Fibroblast of peridontal ligament (primary cell): ENCODE results near the gene UCP2.
"Not testable (repeated sequence)": the region's sequence is repeated elsewhere in the genome, so short reads cannot be mapped to it uniquely, and the experiment has no call there.

Source experiments
- DNase-seq: peaks from one replicate; pipeline ENCODE4 v3.0.0-alpha.2; 2010; ENCODE audit errors: extremely low read depth

UCP2 gene

DNA sequence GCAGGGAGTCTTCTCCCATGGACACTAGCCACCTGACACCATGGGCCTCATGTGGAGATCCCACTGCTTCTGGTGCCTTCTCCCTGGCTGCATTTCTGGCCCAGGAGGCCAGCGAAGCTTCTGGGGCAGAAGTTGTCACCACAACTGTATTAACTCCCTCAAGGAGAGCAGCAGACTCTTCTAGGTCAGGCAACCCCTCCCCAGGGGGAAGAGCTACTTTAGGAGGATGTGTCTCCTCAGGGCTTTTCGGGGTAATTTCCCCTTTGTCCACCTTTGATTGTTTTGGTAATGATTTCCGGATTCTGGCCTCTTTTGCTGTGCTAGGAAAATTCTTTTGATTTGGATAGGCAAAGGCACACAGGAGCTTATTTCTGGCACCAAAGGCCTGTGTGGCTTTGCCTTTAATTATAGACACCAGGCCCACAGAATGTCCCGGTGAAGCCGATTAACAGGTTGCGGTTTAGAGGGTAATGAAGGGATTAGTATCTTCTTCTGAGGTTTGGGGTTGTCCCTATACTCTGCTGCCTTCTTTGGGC lies 8.9 kb upstream of the UCP2 start:
- DNase-seq = no peak

DNA sequence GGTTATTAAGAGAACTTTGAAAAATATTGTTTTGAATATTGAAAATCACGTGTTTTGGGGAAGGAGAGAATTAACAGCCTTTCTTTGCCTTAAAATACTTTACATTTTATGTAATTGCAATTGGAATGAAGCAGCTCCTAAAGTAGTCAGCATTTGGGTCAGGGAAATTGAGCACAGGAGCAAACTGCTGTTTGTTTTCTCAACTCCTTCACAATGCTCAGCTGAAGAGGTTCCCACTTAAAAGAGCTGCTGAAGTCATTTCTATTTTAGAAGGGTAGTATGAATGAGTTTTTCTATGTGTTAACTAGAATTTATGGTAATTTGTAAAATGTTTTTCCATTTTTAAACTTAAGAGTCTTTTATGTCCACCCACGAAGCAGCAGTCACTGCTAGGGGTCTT lies 8.1 kb upstream of the UCP2 start:
- no peak for DNase-seq

DNA sequence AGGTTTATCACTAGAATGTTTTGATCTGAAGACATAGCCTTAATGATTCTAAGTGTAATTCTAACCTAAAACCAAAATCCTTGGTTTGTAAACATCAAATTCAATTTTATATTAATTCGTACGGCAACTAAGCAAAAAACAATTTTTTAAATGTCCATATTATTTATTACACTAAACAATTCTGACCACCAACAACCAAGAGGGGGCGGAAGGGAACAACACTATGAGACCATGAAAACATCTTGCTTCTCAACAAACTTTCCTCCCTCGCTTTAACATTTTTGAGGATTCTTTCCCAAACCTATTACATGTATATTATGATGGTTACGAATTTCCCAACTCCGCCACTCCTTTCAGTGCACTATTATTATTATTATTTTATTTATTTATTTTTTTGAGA lies 6.5 kb upstream of the UCP2 start:
- DNase-seq = peak; percentile 54

DNA sequence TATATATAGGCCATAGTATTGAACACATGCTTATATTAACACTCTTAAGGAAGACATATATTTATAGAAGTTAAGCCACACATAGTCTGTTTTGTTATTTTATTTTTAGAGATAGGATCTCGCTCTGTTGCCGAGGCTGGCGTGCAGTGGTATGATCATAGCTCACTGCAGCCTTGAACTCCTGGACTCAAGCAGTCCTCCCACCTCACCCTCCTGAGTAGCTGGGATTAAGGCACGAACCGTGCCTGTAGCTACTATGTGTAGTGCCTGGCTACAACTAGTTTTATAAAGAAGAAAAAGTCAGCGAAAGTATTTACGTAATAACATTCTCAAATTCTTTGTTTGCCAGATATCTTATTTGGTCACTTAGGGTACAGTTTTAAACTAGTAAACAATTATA lies 5.6 kb upstream of the UCP2 start:
- no peak for DNase-seq

DNA sequence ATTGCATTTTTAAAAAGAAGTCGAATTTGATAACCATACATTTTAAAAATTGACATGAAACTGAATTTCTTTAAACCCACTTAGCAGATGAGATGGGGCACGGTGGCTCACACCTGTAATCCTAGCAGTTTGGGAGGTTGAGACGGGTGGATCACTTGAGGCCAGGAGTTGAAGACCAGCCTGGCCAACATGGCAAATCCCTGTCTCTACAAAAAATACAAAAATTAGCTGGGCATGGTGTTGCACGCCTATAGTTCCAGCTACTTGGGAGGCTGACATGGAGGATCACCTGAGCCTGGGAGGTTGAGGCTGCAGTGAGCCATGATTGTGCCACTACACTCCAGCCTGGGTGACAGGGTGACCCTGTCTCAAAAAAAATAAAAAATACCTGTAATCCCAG lies 3.0 kb upstream of the UCP2 start:
- not testable (repeated sequence) for DNase-seq

DNA sequence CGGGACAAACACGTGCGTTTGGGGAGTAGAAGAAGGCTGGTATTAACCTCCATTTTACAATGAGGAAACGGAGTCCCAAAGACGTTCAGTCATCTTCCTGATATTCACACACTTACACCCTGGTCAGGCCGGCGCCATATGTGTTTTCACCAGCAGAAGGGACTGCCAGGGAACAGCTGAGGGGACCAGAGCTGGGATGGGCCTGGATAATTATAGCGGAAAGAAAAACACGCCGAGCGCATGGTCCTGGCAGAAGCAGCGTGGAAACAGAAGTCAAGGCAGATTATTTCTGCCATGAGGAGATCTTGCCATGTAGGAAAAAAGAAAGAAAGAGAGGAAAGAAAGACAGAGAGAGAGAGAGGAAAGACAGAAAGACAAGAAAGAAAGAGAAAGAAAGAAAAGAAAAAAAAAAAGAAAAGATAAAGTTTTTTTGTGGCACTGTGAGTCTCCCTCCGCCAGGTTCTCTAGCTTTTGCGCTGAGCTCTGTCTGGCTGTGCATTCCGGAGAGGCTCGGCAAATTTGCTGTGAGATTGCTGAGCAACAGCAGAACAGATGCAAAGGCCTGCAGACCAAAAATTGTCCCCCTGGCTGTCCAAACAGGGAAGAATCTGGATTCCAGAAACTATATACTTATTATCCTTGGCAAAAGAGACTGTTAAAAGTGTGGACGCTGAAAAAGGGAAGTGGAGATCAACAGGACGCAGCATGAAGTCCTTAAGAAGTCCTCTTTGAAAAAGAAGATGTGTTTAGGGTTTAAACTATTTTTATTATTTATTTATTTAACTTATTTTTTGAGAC lies 1.3 kb upstream of the UCP2 start:
- DNase-seq = no peak

DNA sequence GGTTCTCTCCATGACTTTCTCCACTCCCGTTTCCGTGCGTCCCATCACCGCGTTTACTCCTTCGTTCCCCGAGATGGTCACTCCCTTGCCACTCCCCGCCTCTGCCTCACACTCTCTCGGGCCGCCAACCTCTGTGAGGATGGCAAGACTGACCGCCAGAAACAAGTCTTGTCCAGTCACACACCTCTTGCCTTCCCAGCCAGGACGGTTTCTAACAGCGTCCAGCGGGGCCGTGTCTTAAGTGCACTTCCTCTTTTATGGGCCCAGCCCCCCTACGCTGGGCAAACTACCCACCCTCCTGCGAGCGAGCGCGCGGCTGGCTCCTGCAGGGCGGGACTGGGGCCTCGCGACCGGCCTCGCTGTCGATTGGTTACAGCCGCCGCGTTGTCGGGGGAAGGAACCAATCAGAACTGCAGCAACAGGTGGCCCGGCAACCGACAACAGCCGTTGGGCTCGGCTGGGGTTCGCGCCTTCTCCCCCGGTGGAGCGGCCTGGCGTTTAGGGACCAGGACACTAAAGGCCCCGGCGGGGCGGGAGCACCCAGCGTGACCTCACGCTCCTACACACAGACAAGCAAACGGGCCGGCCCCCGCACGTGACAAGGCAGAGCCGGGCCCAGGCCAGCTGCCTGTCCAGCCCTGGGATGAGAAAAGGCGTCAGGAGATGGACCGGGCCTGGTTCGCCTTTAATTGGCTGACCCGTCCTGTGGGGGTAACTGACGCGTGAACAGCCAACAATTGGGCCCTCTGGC lies 522 bp upstream of the UCP2 start:
- DNase-seq = peak; percentile 69

DNA sequence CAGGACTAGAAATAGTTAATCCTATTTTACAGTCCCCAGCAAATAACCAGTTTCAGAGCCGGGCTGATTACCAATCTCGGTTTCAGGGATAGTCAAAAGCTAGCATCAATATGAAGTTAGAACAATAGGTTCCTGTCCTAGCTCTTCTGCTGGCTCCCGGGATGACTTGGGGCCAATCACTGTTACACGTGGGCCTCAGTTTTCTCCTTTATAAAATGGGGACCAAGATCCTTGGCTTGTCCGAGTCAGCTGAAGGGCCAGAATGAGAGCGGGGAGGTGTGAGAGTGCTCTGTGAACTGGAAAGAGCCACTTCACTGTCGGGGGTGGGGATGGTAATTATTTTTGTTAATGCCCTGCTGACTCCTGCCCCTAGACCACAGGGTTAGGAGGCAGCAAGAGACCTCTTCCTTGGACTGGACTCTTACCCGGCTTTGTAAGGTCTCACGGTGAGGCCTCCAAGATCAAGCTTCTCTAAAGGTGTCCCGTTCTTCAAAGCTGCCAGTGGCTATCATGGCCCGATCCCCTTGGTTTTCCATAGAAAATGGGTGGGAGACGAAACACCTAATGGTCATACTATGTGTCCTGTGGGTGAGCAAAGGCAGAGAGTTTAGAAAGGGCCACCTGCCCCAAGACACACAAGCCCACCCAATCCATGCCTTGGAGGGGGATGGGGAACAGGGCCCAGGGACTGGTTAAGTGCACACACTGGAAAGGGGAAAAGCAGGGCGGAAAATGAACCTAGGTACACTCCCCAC lies 1.4 kb downstream of the UCP2 start:
- DNase-seq = no peak

DNA sequence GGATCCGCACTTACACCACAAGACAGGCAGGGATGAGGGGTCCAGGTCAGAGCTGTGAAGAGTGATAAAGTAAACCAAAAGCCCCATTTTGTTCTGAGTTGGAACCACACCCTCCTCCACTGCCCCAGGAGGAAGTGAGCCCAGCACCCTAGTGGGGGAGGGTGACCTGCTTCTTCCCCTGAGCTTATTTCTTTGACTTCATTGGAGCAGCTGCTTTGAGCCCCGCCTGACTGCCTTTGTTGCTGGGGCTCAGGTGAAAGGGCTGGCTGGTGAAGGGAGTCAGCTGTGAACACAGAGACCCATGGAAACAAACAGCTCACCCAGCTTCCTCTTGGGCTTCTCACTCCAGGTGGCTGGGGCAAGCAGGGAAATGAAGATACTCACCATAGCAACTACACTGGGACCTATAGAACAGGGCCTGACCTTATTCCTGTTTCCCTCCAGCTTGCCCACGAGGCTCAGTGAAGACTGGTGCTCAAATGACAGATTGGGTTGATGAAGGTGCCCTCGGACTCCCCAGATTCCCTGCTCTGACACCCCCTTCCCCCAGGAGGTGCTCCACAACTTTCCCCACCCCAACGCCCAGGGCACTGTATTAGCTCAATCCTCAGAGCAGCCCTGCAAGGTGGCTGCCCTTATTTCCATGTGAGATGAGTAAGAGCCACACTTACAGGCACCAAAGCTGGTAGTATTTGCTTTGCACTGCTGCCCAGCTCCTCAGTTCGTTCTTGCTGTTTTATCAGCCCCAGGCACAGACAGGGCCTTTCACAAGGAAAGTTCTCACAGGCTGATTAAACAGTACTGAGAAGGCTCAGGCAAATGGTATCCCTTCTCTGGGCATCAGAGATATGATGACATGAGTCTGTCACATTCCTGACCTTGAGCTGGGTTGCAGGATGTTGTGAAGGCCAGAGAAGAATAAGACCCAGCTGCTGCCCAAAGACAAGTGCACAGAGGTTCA lies 2.4 kb downstream of the UCP2 start:
- DNase-seq = no peak

DNA sequence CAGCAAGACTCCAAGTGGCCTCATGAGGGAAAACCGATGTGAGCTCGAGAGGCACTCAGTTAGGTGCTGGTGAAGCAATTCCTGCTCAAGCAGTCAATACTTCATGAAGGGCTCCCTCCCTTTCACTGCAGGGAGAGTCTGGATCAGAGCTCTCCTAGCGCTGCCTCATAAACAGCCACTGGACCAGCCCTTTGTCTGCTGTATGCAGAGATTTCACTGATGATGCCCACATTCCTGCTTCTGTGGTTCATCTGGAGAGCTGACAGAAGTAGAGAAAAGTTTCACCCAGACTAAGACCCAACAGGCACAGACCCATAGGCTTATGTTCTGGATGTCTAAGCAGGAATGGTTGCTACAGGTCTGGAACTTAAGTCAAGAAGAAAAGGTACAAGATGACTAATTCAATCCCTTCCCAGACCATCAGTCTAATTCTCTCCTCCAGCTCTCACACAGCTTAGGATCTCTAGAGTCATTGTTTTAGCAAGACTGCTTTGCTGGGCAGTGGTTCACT lies 4.0 kb downstream of the UCP2 start:
- DNase-seq = peak; percentile 35

DNA sequence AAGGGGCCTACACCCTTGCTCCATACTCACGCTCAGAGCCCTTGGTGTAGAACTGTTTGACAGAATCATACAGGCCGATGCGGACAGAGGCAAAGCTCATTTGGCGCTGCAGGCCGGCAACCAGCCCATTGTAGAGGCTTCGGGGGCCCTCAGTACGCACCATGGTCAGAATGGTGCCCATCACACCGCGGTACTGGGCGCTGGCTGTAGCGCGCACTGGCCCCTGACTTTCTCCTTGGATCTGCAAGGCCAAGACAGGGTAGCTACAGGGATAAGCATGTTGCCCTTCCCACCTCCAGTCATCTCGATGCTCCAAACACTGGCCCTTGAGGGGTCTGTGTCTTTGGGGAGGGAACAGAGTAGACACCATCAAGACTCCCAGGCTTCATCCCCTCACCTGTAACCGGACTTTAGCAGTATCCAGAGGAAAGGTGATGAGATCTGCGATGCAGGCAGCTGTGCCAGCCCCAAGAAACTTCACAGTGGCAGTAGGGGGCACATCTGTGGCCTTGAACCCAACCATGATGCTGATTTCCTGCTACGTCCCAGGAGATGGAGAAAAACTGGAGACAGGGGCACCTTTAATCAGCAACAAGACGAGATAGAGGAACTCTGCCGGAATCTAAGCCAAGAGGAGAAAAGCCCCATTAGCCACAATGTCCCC lies 4.7 kb downstream of the UCP2 start:
- no peak for DNase-seq

DNA sequence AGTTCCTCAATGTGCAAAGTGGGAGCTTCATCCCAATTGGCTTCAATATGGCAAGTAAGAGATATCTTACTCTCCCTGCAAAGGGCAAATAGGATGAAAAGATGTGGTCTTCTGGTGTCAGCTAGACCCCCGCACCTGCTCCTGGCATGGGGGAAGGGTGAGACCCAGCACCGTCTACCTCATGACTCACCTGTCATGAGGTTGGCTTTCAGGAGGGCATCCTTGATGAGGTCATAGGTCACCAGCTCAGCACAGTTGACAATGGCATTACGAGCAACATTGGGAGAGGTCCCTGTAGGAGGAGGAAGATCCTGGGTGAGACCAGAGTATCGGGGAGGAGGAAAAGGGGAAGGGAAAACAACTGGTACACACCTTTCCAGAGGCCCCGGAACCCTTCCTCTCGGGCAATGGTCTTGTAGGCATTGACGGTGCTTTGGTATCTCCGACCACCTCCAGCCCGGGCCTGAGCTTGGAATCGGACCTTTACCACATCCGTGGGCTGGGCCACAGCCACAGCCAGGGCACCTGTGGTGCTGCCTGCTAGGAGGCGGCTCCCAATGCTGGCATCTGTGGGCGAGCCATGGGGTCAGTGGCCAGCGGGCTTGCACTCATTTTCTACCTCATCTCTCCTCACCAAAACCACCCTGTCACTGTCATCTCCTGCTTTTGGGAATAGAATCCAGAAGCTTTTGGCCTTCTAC lies 6.0 kb downstream of the UCP2 start:
- no peak for DNase-seq

DNA sequence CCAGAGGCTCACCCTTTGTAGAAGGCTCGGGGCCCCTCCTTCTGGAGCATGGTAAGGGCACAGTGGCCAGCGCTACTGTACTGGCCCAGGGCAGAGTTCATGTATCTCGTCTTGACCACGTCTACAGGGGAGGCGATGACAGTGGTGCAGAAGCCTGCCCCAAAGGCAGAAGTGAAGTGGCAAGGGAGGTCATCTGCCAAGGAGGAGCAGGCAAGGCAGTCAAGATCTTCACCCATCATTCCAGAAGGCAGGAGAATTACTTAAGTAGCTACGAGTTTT lies 7.2 kb downstream of the UCP2 start:
- DNase-seq = no peak

DNA sequence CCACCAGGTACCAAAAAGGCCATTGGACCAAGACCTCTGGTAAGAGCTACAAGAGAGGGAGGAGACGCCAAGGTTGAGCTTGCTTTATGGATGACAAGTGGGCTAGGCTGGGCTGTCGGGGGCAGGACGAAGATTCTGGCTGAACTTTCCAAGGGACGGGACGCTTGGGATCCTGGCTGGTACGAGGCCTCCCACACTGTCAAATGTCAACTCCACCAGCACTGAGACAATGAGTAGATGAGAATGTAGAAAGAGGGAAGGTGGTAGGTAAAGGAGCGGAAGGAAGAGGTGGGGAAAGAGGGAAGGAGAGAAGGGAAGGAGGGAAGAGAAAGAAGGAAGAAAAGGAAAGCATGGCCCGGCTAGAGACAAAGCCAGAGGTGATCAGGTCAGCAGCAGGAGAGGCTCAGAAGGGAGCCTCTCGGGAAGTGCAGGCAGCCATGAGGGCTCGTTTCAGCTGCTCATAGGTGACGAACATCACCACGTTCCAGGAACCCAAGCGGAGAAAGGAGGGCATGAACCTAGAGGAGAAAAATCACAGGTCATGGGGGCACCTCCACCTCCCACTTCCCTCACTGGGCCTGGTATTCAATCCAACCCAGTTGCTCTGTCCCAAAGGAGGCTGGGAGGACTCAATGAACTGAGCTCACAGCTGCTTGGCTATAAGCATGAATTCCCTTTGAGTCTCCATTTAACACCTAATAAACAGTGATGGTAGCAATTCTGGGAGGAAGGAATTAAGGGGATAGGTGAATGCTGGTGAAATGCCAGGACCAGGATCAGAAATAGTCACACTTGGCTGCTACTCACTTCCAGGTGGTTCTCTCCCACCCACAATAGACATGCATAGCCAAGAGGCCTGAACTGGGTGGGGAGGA lies 7.8 kb downstream of the UCP2 start:
- no peak for DNase-seq

DNA sequence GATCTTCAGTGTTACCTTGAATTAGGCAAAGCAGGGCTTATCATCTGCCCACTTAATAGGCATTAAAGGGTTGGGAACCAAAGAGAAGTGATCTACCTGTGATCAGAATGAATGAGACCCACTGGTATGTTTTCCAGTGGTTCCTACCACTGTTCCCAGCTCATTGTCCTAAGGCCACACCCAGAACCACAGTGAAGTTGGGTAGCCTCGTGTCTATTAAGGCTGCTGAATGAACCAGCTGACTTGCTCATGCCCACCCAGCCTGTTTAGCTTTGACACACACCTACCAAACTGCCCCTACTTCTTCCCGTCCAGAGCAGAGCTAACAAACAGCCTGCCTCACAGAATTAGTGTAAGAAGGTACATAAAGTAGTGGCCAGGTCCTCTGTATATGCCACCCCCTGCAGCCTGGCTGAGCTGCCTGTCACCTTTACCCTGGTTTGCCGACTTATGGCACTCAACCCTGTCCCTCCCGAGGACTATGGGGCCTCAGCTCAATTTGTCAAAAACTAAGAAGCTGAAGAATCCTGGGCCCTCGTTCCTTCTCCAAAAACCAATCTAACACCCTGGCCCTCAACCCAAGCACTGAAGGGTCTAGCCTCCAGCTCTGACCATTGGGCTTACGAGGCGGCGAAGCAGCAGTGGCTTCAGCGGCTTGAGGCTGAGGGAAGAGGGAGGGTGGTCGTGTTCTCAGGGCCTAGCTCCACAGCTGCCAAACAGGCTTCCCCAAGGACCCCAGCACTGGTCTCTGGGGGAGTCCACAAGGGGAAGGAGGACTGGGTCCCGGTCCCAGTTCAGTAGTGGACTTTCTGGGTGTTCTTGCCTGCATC lies 9.8 kb downstream of the UCP2 start:
- DNase-seq = no peak

DNA sequence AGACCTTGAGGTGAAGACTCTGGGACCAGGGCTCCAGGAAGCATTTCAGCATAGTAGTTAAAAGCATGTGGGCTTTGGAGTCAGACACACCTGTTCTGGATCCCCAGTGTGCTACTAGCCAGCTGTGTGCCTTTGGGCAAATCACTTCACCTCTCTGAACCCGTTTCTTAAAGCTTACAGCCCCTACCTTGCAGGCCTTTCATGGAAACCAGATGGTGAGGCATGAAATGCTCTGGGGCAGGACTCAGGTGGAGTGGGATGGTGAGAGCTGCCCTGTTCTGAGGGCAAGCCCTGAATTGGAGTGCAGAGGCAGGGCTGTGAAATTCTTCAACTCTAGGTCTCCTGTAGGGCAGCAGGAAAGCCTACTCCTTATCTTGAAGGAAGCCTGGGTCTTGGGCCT lies 10.5 kb downstream of the UCP2 start:
- DNase-seq = no peak

DNA sequence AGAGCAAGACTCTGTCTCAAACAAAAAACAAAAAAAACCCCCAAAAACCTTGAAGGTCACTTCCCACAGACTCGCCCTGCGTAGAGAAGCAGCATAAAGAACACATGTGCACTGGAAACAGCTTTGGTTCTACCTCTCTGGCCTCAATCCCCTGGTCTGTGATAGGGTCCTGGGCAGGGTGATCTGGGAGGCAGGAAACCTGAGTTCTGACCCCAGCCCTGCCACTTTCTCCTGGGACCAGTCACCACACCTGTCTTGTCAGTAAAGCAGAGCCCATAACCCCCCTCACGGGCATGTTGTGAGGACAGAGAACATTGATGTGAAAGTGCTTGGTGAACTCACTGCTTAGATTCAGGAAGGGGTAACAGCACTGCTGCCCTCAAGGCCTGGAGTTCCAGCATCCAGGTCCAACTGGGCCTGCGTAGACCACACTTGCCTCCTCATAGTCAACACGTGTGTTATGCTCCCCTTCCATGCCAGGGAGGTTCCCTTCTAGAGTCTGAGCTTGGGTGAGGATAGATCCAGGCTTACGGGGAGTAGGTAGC lies 11.4 kb downstream of the UCP2 start:
- DNase-seq = no peak
